ENCODE results near the gene ATP8A2. TPM values are rescaled to one million over a fixed set of nuclear protein-coding genes. Genes with fewer than 3 reads are reported as not detected.

The ATP8A2 gene
- total and polyA plus RNA-seq, 2 of the 8 experiments (the other 6 are each of a cell fraction or from before 2014, with no cell fraction given), result 2.4 to 8.3 TPM

GRCh38 chr13:25673711-25674110 lies 301.9 kb downstream of the ATP8A2 start:
- H3K23me2 ChIP-seq (ENCODE audit: low read depth, low read length), result no peaks in the 10 kb centered on the region
- CTCF ChIA-PET (ENCODE audit: partially characterized antibody), result interaction anchor here (0.6 to 2.4 kb wide), 2 partner anchors 12 to 76 kb away, joined by 3 to 6 read pairs; no protein-coding TSS in a partner anchor
- no peak overlapping the region for H3K4me2 ChIP-seq (ENCODE audit: insufficient read depth in 1 of 2, low read depth in 2 of 2, low read length in 2 of 2)
- no peak overlapping the region for H3K4me3 ChIP-seq (ENCODE audit: extremely low read depth in 1 of 4, insufficient read depth in 2 of 4, low read depth in 3 of 4, low read length in 4 of 4)
- no peak overlapping the region for H4K91ac ChIP-seq (replicated peaks; ENCODE audit: insufficient read length, low read length)
- H3K9ac ChIP-seq (replicated peaks in 1 of 4; ENCODE audit: extremely low read depth in 1 of 4, low read depth in 3 of 4, low read length in 3 of 4), result no peak overlapping the region
- POLR2A ChIA-PET (ENCODE audit: partially characterized antibody), result no interaction called here
- no peaks in the 10 kb centered on the region for H3K79me1 ChIP-seq (ENCODE audit: low read depth, low read length)
- H3K36me3 ChIP-seq (ENCODE audit: control insufficient read depth in 2 of 4, insufficient read depth in 4 of 4, low read length in 3 of 4), result no peaks in the 10 kb centered on the region
- H3K27me3 ChIP-seq (replicated peaks in 1 of 4; ENCODE audit: control insufficient read depth in 3 of 4, extremely low read depth in 1 of 4, insufficient read depth in 3 of 4, low read length in 3 of 4), result no peaks in the 10 kb centered on the region; a peak in 1 of 7 replicates
- no peak overlapping the region for H3K4ac ChIP-seq (replicated peaks; ENCODE audit: insufficient read length, low read depth, low read length)
- no peak overlapping the region for H2BK12ac ChIP-seq (ENCODE audit: low read depth, low read length)
- H2AK5ac ChIP-seq (ENCODE audit: low read depth, low read length), result no peak overlapping the region
- FAIRE-seq (no peak), DNase-seq (ENCODE audit: low read depth in 1 of 2, low spot score in 2 of 2) (no peak)
- H3K18ac ChIP-seq (ENCODE audit: extremely low read depth, low read length), result no peak overlapping the region
- H2AFZ ChIP-seq (ENCODE audit: low read length), result no peak overlapping the region
- H2BK15ac ChIP-seq (ENCODE audit: low read length), result no peak overlapping the region
- peaks cover 0 to 2% (median 0%) of the 10 kb centered on the region in 4 experiments; a peak in 1 of 7 replicates for H3K4me1 ChIP-seq (replicated peaks in 1 of 4; ENCODE audit: control insufficient read depth in 3 of 4, insufficient read depth in 4 of 4, low read length in 3 of 4)
- H3K56ac ChIP-seq (replicated peaks; ENCODE audit: insufficient read length, low read depth, low read length), result no peak overlapping the region
- no peak overlapping the region for H2BK120ac ChIP-seq (replicated peaks; ENCODE audit: low read depth, low read length)
- peaks cover 3 to 5% of the 10 kb centered on the region in 2 experiments; a peak in 2 of 4 replicates for H3K9me3 ChIP-seq (ENCODE audit: insufficient read depth in 2 of 2, low read depth in 1 of 2, low read length in 1 of 2)
- no peaks in the 10 kb centered on the region for H4K20me1 ChIP-seq (replicated peaks in 1 of 2; ENCODE audit: control insufficient read depth in 1 of 2, insufficient read depth in 2 of 2, low read length in 2 of 2)
- H3K14ac ChIP-seq (ENCODE audit: insufficient read length), result no peak overlapping the region
- no peaks in the 10 kb centered on the region for H3K79me2 ChIP-seq (ENCODE audit: control insufficient read depth in 1 of 2, insufficient read depth in 2 of 2, low read length in 2 of 2)
- no peak overlapping the region for H4K8ac ChIP-seq (ENCODE audit: extremely low read depth, insufficient read depth, low read length)
- H3K23ac ChIP-seq (ENCODE audit: insufficient read length), result no peak overlapping the region
- 93% methylated on average over 5 of the region's 5 CpGs; no CpG with 5 or more reads in 1 of the 2 experiments for WGBS, 2 experiments (ENCODE audit: extremely low coverage in 1 of 2, insufficient coverage in 1 of 2, insufficient read length in 1 of 2, insufficient replicate concordance in 2 of 2, low coverage in 1 of 2, low lambda C conversion rate in 2 of 2, missing lambda C conversion rate in 1 of 2)
- H2BK20ac ChIP-seq (ENCODE audit: low read length), result no peak overlapping the region
- H2BK5ac ChIP-seq (ENCODE audit: low read depth, low read length), result no peak overlapping the region
- no peak overlapping the region for H4K5ac ChIP-seq (ENCODE audit: insufficient read length, low read depth, low read length)
- H3K27ac ChIP-seq (ENCODE audit: low read depth, low read length), result no peak overlapping the region
- TF ChIP-seq FOSL1 (IDR thresholded peaks at IDR 0.05; ENCODE audit: insufficient read depth, low read depth, low read length) (no peak), RFX5 (IDR thresholded peaks at IDR 0.05; ENCODE audit: borderline replicate concordance, low read depth, low read length) (no peak), BRCA1 (IDR thresholded peaks at IDR 0.05; ENCODE audit: low read depth, low read length) (no peak), SAP30 (IDR thresholded peaks at IDR 0.05; ENCODE audit: insufficient read depth, insufficient replicate concordance, low read length) (no peak), CHD2 (IDR thresholded peaks at IDR 0.05; ENCODE audit: low read length) (no peak), KDM1A (IDR thresholded peaks at IDR 0.05; ENCODE audit: borderline replicate concordance, low read length) (no peak), MAX (IDR thresholded peaks at IDR 0.05) (no peak), RBBP5 (IDR thresholded peaks at IDR 0.05; ENCODE audit: borderline replicate concordance, low read depth, low read length) (no peak), RAD21 (IDR thresholded peaks at IDR 0.05 in 1 of 2, conservative IDR thresholded peaks at IDR 0.05 in 1 of 2; ENCODE audit: low read depth in 2 of 2, low read length in 2 of 2) (no peak), POLR2AphosphoS5 (IDR thresholded peaks at IDR 0.05; ENCODE audit: low read depth, low read length) (no peak), HDAC6 (IDR thresholded peaks at IDR 0.05; ENCODE audit: low read depth, low read length) (no peak), MAFK (IDR thresholded peaks at IDR 0.05; ENCODE audit: low read depth, low read length) (no peak), CBX5 (IDR thresholded peaks at IDR 0.05; ENCODE audit: low read depth, low read length) (no peak), GABPA (IDR thresholded peaks at IDR 0.05; ENCODE audit: borderline replicate concordance, insufficient read depth, low read length) (no peak)

Data from H1 (cell line).